Brain pericyte (primary cell): ENCODE results near the gene GIMAP2.

Experiments used
- DNase-seq: peaks from one replicate; pipeline ENCODE4 v3.0.0-alpha.2; 2012; ENCODE audit warnings: low read depth, low spot score

GIMAP2 gene

GRCh38 chr7:150733482-150734095 is 48.1 kb downstream of the GIMAP2 start:
- no peak for DNase-seq

GRCh38 chr7:150734254-150734653 is 48.7 kb downstream of the GIMAP2 start:
- DNase-seq: no peak

- no peak for DNase-seq
These were observed 50.3 kb downstream of the GIMAP2 start for GRCh38 chr7:150735596-150736358.

- no peak for DNase-seq
These were observed 51.4 kb downstream of the GIMAP2 start for GRCh38 chr7:150736864-150737263.

- DNase-seq: no peak
These were observed 52.0 kb downstream of the GIMAP2 start, which contains the start of gene GIMAP5 for GRCh38 chr7:150737265-150738055. Gene GIMAP5 (plus strand): TSS chr7:150737418. CDS start chr7:150740885, 3,467 bp downstream.

- no peak for DNase-seq
These were observed 52.6 kb downstream of the GIMAP2 start for GRCh38 chr7:150738092-150738491.

- DNase-seq: no peak
These were observed 53.1 kb downstream of the GIMAP2 start for GRCh38 chr7:150738591-150739001.

GRCh38 chr7:150739033-150739432 is 53.5 kb downstream of the GIMAP2 start:
- DNase-seq: no peak

- no peak for DNase-seq
These were observed 54.5 kb downstream of the GIMAP2 start for GRCh38 chr7:150740053-150740452.

GRCh38 chr7:150742286-150742968 is 56.9 kb downstream of the GIMAP2 start:
- DNase-seq: no peak
